Measurements from ENCODE around the gene MKRN2.
A peak's percentile ranks its signal among the peaks of the same experiment; 100 is the strongest.

Gene MKRN2

DNA sequence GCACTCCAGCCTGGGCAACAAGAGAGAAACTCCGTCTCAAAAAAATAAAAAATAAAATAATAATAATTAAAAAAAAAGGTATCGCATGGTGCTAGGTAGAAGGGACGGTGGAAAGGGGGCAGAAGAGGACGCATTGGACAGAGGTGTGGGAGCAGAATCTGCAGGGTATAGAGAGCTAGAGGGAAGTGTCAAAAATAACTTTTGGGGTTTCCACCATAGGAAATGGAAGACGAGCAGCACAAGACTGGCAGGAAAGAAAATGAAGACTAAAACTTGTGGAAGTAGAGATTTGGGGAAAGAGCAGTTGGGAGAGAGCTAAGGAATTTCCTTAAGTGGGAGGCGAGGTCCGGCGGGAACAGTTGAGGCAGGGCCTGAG lies 585 bp upstream of the MKRN2 start:
- DNase-seq, result no peak

DNA sequence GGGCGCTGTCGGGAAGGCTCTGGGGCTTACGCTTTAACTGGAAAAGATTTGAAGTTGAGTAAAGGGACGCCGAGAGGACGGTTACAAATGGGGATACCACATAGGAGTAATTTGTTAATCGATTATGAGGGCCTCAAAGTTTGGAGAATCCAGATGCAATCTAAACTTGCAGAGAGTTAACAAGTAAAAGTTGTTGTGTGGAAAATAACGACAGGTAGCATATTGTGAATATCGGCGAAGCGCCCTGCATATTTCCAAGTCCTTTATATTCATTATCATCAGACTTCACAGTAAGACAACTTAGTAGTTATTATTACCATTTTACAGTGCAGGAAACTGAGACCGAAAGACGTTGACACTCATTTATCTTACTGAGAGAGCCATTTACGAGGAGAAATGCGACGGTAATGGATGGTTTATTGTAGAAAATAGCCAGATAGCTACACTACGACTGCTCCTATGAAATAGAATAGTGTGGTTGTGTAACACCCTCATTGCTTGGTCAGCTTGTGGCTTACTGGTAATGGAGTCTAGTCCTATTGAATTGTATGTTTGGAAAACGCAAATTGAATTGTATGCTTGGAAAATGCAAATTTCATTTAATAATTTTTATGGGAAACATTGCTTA lies 700 bp downstream of the MKRN2 start:
- DNase-seq, result no peak

DNA sequence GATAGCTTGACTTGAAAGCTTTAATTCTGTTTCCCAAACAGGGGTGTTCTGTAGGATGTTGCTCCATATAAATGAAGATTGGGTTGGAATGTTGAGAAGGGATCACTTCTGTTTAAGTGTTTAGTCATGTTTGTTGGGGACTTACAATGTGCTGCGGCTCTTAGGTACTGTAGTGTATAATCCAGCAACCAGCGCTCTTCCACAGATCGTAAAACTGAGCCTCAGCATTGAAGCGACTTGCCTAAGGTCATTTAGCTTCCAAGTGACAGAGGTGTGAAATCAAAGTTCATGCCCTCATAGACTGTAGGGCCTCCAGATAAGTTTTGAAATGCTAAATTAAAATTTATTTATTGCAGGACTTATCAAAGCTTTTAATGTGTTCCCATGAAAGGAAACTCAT lies 1.8 kb downstream of the MKRN2 start:
- no peak for DNase-seq

DNA sequence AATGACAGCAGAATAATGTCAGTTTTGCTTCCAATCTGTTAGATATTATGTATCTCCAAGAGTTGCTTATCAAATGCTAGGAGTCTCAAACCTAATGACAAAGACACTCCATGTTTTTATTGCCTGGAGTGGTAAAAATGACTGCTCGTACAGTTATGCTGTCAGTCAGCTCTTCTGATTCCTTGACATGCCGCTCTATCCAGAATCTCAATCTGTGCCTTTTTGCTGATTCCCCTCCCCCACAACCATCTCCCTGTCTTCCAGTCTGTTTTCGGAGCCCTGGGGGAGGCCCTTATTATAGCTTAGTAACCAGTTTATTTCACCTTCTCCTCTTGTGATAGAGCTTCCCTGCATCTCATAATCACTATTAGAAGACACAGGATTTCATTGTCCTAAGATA lies 2.6 kb downstream of the MKRN2 start:
- DNase-seq, result no peak

DNA sequence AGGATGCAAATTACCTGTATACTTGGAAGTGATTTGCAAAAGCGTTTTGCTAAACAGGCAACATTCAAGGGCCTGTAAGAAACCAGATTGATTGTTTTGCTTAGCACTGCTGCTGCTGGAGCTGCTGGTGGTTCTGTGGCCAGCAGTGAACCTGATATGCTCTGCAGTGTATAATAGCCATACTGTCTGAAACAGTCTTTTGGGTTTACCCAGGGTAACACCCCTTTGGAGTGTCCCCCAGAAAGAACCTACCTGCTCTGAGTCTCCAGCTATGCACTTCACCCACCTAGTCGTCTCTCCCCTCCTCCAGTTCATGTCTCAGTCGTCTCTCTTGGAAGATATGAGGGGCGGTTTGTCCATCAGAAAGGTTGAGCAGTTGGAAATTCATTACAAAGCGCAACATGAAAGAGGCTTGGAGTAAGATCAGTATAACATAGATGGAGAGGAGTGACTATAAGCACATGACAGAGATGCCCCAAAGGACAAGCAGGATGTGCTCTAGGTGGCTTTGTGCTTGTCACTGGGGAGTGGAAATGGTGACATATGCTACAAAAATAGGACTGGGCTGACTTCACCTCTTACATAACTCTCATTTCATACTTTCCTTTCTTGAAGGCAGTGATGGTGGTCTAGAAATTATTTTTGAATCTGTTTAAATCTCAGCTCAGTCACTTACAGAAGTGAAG lies 3.8 kb downstream of the MKRN2 start:
- no peak for DNase-seq

DNA sequence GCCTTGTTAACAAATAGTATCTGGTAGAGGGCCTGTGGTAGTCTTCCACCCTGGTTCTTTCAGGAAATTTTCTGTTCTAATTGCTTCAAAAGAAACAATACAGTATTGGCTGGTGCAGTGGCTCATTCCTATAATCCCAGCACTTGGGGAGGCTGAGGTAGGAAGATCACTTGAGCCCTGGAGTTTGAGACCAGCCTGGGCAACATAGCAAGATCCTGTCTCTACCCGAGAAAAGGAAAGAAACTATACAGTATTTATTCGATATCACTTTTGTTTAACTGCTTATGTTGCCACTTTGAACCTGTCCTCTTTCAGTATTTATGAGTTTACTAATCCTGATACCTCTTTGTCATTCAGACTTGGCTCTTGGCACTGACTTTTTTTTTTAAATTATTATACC lies 4.5 kb downstream of the MKRN2 start:
- DNase-seq, result no peak

DNA sequence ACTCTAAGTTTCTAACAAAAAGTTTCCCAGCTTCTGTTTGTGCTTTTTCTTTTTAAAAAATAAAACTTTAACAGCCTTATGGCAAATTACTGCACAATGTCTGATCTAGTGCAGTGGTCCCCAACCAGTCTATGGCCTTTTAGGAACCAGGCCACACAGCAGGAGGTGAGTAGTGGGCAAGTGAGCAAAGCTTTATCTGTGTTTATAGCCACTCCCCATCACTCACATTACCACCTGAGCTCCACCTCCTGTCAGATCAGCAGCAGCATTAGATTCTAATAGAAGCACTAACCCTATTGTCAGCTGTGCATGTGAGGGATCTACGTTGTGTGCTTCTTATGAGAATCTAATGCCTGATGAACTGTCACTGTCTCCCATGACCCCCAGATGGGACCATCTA lies 5.6 kb downstream of the MKRN2 start:
- DNase-seq, result no peak

DNA sequence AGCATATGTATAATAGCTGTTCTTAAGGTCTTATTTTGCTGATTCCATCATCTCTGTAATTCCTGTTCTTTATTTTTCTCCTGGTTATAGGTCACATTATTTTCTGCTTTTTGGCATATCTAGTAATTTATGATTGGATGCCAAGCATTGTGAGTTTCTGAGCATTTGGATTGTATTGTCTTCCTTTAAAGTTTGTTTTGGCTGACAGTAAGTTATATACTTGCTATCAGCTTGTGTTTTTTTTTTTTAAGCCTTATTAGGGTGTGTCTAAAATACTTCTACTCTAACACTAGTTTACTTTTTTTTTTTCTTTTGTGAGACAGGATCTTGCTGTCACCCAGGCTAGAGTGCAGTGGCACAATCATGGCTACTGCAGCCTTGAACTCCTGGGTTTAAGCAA lies 10.1 kb downstream of the MKRN2 start:
- DNase-seq, result no peak

DNA sequence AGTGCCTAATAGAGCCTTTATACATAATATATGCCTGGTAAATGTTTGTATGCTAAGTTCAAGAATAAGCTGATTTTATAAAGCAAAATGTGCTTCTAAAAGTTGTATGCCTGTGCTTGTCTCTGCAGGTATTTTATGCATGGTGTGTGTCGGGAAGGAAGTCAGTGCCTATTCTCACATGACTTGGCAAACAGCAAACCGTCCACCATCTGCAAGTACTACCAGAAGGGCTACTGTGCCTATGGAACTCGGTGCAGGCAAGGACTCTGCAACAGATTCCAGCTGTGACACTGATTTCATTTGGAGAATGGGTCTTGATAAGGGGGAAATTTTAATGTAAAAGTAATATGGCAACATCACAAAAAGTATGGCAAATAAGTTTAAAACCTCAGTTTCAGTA lies 11.9 kb downstream of the MKRN2 start:
- DNase-seq, result no peak

DNA sequence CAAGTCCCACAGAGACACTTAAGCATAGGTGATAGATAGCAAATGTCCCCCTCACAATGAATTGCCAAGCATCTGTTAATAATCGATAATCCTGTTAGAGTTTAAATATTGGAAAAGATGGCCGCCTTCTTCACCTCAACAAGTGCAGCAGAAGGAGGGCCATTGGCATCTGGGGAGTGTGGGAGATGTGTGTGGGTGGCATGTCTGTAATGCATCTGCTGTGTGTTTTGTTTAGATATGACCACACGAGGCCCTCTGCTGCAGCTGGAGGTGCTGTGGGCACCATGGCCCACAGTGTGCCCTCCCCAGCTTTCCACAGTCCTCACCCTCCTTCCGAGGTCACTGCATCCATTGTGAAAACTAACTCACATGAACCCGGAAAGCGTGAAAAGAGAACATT lies 12.9 kb downstream of the MKRN2 start:
- no peak for DNase-seq

DNA sequence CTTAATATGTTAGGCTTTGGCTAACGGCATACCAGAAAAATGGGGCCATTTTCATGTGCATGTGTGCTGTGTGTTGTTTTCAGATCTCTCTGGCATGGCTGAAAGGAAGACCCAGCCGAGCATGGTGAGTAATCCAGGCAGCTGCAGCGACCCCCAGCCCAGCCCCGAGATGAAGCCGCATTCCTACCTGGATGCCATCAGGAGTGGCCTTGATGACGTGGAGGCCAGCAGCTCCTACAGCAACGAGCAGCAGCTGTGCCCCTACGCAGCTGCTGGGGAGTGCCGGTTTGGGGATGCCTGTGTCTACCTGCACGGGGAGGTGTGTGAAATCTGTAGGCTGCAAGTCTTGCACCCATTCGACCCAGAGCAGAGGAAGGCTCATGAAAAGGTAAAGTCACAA lies 15.1 kb downstream of the MKRN2 start:
- DNase-seq, result no peak

DNA sequence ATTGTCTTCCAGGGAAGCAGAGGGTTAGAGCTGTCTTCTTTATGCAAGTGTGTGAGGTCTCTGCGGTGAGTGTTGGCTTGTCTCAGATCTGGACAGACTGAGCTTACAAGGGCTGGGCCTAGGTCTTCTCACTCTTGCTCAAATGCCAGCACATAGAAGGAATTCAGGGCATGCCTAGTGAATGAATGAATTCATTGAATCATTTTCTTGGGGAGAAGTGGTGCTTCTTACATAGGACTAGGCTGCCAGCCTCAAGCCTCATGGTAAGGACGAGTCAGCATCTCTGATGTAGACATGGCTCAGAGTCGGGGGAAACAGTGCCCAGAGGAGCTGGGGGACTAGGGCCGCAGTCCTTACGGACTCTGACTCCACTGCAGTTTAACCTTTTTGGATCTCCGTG lies 17.2 kb downstream of the MKRN2 start:
- DNase-seq, result no peak

DNA sequence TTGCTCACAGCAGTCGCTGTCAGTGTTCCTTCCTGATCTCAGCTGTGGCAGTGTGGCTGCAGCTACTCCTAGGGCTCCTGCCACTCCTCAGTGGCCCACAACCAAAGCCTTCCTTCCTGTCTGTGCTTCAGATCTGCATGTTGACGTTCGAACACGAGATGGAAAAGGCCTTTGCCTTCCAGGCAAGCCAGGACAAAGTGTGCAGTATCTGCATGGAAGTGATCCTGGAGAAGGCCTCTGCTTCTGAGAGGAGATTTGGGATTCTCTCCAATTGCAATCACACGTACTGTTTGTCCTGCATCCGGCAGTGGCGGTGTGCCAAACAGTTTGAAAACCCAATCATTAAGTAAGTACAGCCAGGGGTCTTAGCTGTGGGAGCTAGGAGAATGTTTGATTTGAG lies 17.8 kb downstream of the MKRN2 start:
- no peak for DNase-seq

DNA sequence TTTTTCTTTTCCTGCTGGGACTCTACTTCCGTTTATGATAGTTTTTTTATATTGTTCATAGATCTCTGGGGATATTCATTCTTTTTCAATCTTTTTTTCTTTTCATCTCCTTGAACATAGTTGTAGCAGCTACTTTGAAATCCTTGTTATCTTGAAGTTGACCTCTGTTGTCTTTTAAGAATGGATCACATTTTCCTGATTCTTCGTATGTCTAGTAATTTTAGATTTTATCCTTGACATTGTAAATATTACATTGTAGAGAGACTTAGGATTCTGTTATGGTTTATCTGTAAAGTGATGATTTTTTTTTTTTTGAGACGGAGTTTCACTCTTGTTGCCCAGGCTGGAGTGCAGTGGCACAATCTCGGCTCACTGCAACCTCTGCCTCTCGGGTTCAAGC lies 20.5 kb downstream of the MKRN2 start:
- no peak for DNase-seq

DNA sequence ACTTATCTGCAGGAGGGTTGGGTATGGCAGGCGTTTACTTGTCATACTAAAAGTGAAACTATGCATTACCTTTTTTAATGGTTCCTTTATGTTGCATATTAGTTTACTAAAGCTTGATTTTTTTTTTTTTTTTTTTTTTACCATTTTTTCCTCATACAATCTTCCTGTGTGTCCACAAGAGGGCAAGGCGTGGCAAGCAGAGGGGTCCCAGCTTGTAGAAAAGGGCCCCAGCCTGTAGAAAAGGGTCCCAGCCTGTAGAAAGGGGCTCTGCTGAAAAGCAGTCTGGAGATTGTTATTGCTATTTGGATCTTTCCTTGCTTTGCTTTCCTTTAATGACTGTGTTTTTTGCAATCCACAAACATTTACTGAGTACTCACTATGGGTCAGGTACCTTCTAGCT lies 21.9 kb downstream of the MKRN2 start:
- no peak for DNase-seq

DNA sequence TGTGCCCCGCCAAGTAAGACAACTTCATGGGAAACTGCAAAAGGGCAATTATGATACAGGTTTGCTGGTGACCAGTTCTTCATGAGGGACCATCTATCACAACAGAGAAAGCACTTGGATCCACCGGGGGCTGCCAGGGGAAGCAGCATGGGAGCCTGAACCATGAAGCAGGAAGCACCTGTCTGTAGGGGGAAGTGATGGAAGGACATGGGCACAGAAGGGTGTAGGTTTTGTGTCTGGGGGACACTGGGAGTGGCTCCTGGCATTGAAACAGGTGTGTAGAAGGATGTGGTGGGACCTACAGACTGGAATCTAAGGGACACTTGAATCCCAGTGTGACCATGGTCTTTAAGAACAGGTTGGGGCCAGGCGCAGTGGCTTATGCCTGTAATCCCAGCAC lies 22.6 kb downstream of the MKRN2 start:
- DNase-seq, result no peak

DNA sequence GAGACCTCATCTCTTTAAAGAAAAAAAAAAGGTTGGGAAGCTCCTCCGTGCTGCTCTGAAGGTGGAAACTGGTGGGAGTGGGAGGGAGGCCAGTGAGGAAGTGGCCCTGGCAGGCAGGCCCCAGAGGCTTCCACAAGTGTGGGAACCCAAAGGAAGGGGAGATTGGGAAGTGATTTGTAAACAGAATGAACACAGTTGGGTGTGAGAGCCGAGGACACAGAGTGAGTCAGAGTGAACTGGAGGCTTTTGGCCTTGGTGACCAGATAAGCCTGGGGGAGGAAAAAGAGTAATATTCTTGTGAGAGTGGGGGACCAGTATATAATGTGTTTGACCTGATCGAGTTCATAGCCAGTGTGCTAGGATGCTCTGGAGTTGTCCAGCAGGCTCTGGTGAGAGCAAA lies 23.0 kb downstream of the MKRN2 start:
- no peak for DNase-seq

DNA sequence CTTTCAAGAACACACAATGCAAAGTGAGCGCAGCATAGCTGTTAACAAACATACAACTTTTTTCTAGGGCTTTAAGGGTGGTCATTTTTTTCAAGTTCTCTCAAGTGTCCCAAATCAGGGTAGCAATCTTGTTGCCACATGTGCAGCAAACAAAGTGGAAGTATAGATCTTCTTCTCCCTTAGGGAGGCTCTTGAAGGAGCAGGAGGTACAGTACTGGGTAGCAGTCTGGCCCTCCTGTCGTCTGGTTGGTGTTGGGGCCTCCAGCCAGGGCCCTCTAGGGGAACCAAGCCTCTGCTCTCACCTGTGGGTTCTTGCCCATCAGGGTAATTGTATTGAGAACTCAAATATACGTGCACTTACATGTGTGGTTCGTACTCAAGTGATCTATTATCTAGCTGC lies 25.8 kb downstream of the MKRN2 start:
- no peak for DNase-seq

DNA sequence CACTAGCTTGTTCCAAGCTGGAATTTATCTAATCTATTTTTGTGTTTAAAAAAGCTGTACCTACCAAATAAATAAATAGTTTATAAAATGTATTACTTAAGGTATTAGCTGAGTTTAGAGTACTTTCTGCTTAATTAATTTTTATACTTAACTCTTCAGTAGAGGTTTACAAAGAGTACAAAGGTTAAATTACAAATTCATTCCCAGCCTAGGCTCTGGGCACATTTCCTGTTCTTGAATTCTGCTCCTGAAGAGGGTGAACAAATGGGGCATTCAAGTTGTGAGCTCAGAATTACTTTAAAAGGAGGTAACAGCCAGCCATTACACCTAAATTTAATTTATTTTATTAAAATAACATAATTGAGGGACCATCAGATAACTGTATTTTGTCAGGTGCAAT lies 26.4 kb downstream of the MKRN2 start:
- DNase-seq, result no peak

DNA sequence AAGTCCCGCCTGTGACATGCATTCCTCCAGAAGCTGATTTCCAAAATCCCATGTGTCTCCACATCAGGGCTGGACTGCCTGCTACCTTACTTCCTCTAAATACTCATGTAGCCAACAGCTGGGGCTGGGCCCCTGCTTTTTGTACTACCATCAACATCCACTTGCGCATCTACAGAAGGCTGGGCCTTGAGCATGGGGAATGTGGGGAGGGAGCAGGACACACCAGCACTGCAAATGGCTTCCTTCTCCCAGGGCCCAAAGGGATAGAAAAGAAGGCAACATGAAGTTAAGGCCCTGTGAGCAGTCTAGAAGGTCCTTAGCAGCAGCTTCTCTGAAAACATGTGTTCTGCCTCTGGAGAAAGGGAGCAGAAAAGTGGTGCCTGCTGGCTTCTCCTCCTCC lies 27.2 kb downstream of the MKRN2 start:
- DNase-seq, result no peak

DNA sequence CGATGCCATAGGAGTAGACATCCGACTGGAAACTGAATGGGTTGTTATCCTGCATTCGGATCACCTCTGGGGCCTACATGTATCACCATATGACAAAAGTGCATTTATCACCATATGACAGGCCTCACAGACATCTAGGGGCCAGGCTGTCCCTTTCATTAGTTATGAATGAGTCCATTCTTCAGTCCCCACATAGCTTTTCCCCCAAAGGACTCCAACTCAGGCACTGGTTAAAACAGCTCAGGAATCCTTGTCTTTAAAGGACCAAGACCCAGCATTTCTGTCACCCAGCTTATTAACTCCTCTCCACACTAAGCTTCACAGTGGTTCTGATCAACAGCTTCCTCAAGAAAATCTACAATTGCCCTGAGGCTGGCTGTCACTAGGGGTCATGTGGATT lies 28.3 kb downstream of the MKRN2 start:
- no peak for DNase-seq

DNA sequence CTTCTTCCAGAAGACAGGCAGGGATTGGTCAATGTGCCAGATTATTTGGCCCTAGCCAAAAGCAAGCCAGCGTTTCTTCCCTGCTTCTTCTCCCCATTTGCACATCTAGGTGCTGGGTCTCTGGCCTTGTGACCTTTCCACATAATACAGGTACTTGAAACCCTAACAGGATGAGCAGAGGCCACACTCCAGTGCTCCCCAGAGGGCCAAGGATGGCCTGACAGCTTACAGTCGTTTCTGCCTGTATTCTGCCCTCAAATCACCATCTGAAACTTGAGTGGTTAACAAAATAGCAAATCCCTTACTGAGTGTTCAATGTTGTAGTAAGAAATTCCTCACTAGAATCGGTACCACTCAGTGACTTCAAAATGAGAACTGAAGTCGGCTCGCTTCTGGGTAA lies 29.1 kb downstream of the MKRN2 start:
- DNase-seq, result no peak

DNA sequence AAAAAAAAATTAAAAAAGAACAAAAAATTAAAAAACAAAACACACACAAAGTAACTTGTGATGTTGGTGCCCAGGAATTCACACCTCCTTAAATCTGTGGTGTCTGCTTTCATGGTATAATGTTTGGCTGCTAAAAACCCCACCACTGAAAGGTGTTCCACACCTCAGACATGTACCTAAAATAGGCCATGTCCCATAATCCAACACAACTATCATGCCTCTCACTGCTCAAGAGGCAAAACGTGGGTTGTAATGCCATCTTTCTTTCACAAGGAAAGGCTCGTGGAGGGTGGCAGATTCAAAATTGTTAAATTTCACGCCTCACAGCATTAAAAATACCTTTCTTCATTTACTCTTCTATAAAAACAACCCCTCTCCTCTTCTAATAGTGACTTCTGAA lies 29.5 kb downstream of the MKRN2 start:
- no peak for DNase-seq

DNA sequence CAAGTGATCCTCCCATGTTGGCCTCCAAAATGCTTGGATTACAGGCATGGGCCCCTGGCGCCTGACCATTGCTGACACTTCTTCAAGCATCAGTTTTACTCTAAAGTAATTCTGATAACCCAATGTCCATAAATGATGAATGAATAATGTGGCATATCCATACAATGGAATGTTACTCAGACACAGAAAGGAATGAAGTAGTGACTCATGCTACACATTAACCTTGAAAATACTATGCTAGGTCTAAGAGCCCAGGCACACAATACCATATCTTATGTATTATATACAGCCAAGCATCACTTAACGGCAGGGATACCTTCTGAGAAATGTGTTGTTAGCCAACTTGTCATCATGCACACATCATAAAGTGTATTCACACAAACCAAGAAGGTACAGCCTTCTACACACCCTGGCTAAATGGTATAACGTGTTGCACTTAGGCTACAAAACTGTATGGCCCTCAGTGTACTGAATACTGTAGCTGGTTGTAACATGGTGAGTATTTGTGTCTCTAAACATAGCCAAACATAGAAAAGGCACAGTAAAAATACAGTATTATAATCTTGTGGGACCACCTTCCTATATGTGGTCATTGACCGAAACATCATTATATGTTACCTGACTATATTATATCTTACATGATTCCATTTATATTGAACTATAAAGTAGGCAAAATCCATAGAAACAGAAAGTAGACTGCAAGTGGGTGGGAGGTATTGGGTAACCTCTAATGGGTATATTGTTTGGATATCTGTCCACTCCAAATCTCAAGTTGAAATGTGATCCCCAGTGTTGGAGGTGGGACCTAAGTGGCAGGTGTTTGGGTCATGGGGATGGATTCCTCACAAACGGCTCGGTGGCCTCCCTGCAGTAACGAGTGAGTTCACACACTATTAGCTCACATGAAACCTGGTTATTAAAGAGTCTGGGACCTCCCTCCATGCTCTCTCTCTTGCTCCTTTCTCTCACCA lies 31.4 kb downstream of the MKRN2 start:
- DNase-seq, result peak; percentile 31

Data from NCI-H524 treated with DMSO at 0.1 percent for 48 hours (cell line).